Measurements from ENCODE around the gene MGAT4B. TPM values are rescaled to one million over a fixed set of nuclear protein-coding genes. Genes with fewer than 3 reads are reported as not detected.
A peak's percentile ranks its signal among the peaks of the same experiment; 100 is the strongest.

MGAT4B gene
- total and polyA plus RNA-seq, 2 of the 13 experiments (the other 11 are each of a cell fraction or from before 2014, with no cell fraction given), result 93.5 to 130 TPM

- no peak for TF ChIP-seq BHLHE40 (IDR thresholded peaks at IDR 0.05; ENCODE audit: low read length)
Measured at GRCh38 chr5:179755022-179755421, 51.6 kb downstream of the MGAT4B start (continued).

GRCh38 chr5:179753971-179754370, 52.7 kb downstream of the MGAT4B start:
- ChIA-PET POLR2A (interaction anchor here (0.6 to 2.3 kb wide), 4 partner anchors 9 to 67 kb away, joined by 3 to 21 read pairs (median 4); partner anchors contain the start of genes MAML1 and SQSTM1), CTCF (ENCODE audit: low intra/inter-chr PET ratio, low total read pairs) (no interaction called here)
- no peak for DNase-seq (ENCODE audit: low spot score)
- H3K4me2 ChIP-seq (ENCODE audit: low read depth, low read length), result peak overlapping the region; percentile 68; the same call in 1 of the 2 replicates
- no peaks in the 10 kb centered on the region for H3K9me3 ChIP-seq (ENCODE audit: low read length)
- peaks cover 81% of the 10 kb centered on the region for H3K79me2 ChIP-seq (ENCODE audit: insufficient read depth, low read length)
- in situ Hi-C loops (cut with HindIII; ENCODE audit: extremely low pct_ligation_motif_present, low pct_unique_long_range_greater_than_20kb) (loop anchor here (25.0 kb wide), 1 partner anchor 333 kb away; no protein-coding TSS in a partner anchor), intact Hi-C loops (cut with micrococcal nuclease; ENCODE audit: unreplicated experiment) (no loop called here)
- peaks cover 45% of the 10 kb centered on the region for H3K4me1 ChIP-seq (ENCODE audit: insufficient read depth, low read length)
- H3K27ac ChIP-seq (ENCODE audit: extremely low read length, insufficient read depth, low read length), result peak overlapping the region; percentile 72
- FAIRE-seq, result no peak
- BruUV-seq (replicated peaks), result no TSS peak
- H3K4me3 ChIP-seq (replicated peaks in 1 of 3; ENCODE audit: insufficient read depth in 1 of 3, low read depth in 2 of 3, low read length in 3 of 3), result no peak overlapping the region
- no peak overlapping the region for H3K9ac ChIP-seq (ENCODE audit: insufficient read depth, low read depth, low read length)
- H3K27me3 ChIP-seq (ENCODE audit: control insufficient read depth in 1 of 2, insufficient read depth in 2 of 2, low read length in 2 of 2), result no peaks in the 10 kb centered on the region
- H2AFZ ChIP-seq (ENCODE audit: low read length), result no peak overlapping the region
- peaks cover 5 to 14% of the 10 kb centered on the region in 2 experiments; a peak in 2 of 5 replicates for H3K36me3 ChIP-seq (replicated peaks in 1 of 2; ENCODE audit: control insufficient read depth in 1 of 2, insufficient read depth in 2 of 2, low read length in 2 of 2)
- no peak for ATAC-seq
- TF ChIP-seq ZNF205 (CRISPR knock-in tag; IDR thresholded peaks at IDR 0.05), result no peak
- TF ChIP-seq, protein P1, sequence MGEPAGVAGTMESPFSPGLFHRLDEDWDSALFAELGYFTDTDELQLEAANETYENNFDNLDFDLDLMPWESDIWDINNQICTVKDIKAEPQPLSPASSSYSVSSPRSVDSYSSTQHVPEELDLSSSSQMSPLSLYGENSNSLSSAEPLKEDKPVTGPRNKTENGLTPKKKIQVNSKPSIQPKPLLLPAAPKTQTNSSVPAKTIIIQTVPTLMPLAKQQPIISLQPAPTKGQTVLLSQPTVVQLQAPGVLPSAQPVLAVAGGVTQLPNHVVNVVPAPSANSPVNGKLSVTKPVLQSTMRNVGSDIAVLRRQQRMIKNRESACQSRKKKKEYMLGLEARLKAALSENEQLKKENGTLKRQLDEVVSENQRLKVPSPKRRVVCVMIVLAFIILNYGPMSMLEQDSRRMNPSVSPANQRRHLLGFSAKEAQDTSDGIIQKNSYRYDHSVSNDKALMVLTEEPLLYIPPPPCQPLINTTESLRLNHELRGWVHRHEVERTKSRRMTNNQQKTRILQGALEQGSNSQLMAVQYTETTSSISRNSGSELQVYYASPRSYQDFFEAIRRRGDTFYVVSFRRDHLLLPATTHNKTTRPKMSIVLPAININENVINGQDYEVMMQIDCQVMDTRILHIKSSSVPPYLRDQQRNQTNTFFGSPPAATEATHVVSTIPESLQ (CRISPR knock-in tag; conservative IDR thresholded peaks at IDR 0.05), result no peak
- no peak for TF ChIP-seq ZMAT3 (CRISPR knock-in tag; conservative IDR thresholded peaks at IDR 0.05)
- no peak for TF ChIP-seq ZNF10 (CRISPR knock-in tag; IDR thresholded peaks at IDR 0.05; ENCODE audit: borderline replicate concordance, low read depth)
- no peak for TF ChIP-seq CBX1 (IDR thresholded peaks at IDR 0.05; ENCODE audit: low read depth)
- no peak for TF ChIP-seq ZSCAN31 (CRISPR knock-in tag; IDR thresholded peaks at IDR 0.05; ENCODE audit: low read depth)
- no peak for TF ChIP-seq MTA3 (CRISPR knock-in tag; IDR thresholded peaks at IDR 0.05)
- TF ChIP-seq PHF20 (CRISPR knock-in tag; IDR thresholded peaks at IDR 0.05), result no peak
- TF ChIP-seq ZNF180 (CRISPR knock-in tag; IDR thresholded peaks at IDR 0.05; ENCODE audit: borderline replicate concordance, low read depth), result no peak
- TF ChIP-seq ZNF101 (CRISPR knock-in tag; IDR thresholded peaks at IDR 0.05; ENCODE audit: borderline replicate concordance, low read depth), result no peak
- TF ChIP-seq ELF3 (CRISPR knock-in tag; IDR thresholded peaks at IDR 0.05), result no peak
- TF ChIP-seq RBM22 (optimal IDR thresholded peaks at IDR 0.05; ENCODE audit: low read length), result no peak
- WGBS (ENCODE audit: low lambda C conversion rate), result 96% methylated on average over 5 of the region's 5 CpGs
- peaks cover 12% of the 10 kb centered on the region for H4K20me1 ChIP-seq (ENCODE audit: insufficient read depth, low read length)

Data from HepG2 (cell line).